HCEC 1CT (cell line): Measurements from ENCODE around the gene LRRC19.

Experiments used
- DNase-seq: peaks from one replicate; pipeline ENCODE4 v3.0.0-alpha.2; 2017

The LRRC19 gene, protein sequence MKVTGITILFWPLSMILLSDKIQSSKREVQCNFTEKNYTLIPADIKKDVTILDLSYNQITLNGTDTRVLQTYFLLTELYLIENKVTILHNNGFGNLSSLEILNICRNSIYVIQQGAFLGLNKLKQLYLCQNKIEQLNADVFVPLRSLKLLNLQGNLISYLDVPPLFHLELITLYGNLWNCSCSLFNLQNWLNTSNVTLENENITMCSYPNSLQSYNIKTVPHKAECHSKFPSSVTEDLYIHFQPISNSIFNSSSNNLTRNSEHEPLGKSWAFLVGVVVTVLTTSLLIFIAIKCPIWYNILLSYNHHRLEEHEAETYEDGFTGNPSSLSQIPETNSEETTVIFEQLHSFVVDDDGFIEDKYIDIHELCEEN

DNA sequence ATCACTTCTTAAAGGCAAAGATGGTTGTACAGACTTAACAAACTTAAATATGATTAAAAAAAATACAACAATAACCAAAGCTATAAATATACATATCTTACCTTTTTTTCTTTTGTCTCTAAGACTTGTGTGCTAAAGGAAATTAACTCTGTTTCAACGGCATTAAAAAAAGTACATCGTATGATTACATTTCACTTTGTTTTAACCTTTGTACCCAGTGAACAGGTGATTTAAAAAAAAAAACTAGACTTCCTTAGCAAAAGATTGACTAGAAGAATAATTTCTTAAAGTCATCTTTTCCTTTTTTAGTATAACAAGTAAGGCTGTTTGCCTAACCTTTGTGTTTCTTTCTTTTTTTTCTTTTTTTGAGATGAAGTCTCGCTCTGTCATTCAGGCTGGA, at the start of gene LRRC19:
LRRC19 (minus strand) TSS at position 182 of the 400 bp plus-strand sequence. CDS start 5,978 bp downstream, outside the sequence.
- DNase-seq = no peak

DNA sequence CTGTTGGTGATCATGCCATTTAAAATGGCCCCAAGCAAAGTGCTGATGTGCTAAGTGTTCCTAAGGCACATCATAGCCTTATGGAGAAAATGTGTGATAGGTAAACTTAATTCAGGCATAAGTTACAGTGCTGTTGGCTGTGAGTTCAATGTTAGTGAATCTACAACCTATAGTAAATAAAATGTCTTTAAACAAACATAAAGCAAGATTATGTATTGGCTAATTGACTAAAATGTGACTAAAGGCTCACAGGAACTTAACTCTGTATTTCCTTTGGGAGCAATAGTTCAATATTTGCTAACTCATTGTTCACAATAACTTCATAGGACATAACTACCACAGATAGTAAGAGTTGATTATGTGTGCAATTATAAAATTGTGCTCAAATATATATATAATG, 49.4 kb upstream of the LRRC19 start:
- DNase-seq = no peak

DNA sequence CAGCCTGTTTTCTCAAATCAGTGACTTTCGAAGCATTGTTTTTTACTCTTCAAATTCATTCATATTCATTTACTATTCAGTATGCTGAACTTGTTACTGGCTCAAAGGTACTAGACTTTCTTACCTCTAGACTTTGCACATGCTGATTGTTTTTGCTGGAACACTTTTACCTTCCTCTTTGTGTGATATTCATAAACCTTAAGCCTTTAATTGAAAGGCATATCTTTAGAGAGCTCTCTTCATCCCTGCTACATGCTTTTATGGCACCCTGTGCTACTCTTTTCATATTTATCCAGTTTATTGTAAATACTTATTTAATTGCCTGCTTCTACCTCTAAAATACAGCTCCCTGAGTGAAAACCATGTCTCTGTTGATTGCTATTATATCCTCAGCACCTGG, 48.7 kb upstream of the LRRC19 start:
- DNase-seq = no peak

DNA sequence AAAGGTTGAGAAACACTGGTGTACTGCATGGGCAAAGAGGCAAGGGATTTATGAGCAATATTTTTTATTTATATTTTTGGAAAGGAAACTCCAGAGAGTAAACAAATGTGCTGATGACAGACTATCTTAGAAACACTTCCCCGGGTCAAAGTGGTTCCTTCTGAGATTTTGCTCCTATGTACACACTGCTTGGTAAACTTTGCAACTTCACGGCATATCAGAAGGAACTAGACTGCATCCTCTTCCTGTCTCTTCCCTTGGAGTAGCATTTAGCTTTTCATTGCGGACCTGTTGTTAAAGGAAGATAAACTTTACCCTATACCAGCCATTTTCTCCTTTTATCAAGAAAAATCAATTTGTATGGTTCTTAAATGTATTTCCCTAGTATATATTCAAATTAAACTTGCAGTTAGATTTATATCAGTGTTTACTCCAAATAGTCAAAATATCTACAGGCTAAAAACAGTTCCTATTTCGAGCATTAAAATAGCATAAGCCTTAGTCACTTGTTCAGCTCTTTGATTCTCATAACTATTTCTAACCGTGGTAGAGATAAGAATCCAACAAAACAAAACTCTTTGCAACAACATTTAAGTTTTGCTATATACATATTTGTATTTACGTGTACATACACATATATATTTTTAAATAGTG, 48.0 kb upstream of the LRRC19 start:
- DNase-seq = no peak

DNA sequence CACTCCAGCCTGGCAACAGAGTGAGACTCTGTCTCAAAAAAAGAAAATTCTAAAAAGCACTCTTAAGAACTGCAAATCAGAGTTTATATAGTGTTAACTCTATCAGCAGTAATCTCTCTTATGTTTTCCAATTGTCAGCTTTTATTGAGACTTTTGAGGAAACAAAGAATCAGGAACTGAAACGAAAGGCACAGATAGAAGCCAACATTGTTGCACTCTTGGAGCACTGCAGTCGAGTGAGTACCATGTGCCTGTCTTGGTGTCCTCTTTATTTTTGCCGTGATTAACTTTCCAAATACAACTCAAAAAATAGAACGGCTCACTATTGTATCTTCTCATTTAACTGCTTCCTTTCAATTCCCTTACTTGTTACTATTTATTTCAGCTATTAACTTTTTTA, 41.7 kb upstream of the LRRC19 start:
- DNase-seq = no peak

DNA sequence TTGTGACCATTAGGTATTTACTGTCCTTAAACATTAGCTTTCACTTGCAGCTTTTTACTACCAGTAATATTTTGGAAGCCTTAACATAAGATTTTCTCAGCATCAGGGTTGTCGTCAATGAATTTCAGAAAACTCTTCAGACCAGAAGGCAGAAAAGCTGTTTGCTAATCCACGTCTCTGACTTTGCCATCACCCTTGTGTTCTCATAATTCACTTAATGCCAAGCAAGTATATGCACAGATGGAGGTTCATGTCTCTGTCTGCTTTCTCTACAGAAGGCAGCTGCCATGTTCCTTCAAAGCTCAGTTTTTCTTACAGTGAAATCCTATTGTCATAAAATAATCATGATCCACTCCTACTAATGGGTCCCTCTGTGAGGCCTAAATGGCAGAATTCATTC, 37.7 kb upstream of the LRRC19 start:
- DNase-seq = no peak

DNA sequence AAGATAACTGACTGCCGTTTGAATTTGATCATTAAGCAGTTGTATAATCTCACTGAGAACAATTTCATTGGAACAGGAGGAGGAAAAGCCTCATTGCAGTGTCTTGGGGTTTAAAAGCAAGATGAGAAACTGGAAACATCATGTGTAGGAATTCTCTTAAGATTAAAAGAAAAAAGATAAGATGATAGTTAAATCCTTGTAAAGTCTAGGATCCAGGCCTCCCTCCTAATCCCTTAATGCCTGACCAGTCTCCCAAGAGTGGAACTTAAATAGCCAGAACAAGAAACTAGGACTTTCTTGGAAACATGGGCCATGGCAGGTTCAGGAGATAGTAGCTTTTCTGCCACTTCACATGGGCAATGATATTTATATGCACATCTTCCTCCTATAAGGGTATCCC, 37.0 kb upstream of the LRRC19 start:
- DNase-seq = no peak

DNA sequence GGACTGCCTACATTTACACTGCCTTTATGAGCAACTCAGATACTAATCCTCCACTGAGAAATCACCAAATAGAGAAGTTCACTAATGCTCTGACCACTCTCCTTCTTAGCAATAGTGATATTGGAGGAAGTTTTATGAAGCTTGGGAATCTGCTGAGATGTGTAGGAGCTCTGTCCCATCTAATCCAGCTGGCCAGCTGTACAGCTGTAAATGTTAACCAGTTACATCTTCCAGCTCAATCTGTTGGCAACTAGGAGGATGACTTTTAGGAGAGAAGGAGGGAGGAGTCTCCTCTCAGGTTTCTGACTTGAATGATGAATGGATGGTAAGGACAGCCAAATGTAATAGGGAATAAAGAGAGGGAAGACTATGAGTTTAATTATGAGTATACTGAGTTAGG, 36.3 kb upstream of the LRRC19 start:
- DNase-seq = no peak

DNA sequence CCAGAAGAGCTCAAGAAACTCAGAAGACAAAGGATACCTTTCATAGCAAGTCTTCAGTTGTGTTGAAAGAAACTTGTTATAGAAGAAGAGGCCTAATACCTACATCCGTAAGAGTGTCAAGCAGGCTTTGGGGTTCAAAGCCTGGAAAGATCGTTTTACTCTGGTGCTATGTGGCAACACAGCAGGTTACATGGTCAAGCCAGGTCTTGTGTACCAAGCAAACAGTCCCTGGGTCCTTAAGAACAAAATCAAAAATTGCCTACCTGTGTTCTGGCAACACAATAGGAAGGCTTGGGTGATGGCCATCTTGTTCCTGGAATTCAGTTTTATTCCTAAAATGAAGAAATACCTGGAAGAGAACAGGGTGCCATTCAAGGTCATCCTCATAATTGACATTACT, 32.0 kb upstream of the LRRC19 start:
- no peak for DNase-seq

DNA sequence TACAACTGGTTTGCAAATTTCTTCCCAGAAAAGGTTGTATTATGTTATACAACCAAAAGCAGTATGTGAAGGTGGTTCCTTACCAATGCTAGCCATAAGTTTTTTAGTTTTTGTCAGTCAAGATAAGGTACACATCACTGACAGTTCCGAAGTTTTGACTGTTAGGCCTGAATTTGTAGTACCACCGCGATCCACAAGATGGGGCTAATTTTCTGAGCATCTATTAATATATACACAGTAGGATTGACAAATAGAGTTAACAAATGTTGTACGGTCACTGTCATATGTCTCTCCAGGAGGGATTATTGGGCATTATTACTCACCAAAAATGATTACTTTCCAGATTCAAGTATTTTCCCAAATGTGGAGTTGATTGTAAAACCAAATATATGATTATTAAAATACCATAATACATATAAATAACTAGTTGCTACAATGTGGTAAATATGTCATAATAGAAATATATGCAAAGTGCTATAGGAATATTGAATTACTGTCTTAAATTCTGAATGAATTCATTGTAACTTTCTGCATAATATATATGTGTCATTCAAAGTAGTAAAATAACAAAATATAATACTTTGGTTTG, 28.4 kb upstream of the LRRC19 start:
- peak; percentile 56 for DNase-seq

DNA sequence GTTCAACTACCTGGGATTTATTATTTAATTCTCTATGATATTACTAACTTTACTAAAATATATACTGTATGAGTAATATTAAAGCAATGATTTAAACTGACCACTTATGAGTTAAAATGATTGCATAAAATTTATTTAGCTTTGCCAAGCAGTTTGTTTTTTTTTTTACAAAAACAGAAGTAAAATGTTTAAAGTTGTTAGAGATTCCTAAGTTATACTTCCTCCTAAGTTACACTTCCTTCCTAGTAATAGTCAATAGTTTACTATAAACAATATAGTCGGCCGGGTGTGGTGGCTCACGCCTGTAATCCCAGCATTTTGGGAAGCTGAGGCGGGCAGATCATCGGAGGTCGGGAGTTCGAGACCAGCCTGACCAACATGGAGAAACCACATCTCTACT, 23.7 kb upstream of the LRRC19 start:
- DNase-seq = no peak

DNA sequence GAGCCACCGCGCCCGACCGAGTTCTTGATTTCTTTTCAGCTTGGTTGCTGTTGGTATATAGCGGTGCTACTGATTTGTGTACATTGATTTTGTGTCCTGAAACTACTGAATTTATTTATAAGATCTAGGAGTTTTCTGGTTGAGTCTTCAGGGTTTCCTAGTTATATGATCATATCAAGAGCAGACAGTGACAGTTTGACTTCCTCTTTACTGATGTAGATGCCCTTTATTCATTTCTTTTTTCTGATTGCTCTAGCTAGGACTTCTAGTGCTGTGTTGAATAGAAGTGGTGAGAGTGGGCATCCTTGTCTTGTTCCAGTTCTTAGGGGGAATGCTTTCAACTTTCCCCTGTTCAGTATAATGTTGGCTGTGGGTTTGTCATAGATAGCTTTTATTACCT, 17.4 kb upstream of the LRRC19 start:
- no peak for DNase-seq

DNA sequence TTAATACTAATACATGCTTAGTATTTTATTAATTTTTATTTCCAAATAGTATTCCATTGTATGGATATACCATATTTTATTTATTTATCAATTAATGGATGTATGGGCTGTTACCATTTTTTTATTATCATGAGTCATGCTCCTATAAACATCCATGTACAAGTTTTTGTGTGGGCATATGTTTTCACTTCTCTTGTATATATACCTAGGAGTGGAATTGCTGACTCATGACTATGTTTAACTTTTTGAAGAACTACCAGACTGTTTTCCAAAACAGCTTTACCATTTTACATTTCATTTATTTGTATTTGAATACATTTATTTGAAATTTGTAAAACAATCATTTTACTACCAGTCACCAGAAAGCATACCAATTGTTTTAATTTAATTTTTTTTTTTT, 14.1 kb upstream of the LRRC19 start:
- DNase-seq = peak; percentile 30

DNA sequence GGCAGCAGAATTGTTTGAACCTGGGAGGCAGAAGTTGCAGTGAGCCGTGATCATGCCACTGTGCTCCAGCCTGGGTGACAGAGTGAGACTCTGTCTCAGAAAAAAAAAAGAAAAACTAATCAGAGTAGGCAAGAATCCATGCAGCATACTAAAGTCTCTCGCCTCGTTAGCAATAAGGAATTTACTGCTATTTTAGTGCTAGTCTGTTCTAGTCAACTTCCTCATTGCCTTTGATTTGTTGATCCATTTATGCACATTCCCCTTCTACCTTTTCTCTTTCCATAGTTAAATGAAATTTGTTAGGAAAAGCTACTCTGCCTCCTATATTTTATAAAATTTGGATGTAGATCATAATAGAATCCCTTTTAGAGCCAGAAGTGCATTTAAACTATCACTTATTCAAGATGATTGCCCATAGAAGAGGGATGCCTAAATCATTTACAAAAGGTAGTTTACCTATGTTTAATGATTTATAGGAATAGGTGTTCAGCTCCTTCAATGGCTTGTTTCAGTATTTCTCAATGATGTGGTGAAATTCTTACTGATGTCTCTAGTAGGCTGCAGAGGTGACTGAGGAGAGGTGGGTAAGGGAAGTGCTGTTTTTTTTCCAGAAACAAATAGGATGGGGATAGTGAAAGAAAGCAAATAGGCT, 1.9 kb downstream of the LRRC19 start:
- no peak for DNase-seq

DNA sequence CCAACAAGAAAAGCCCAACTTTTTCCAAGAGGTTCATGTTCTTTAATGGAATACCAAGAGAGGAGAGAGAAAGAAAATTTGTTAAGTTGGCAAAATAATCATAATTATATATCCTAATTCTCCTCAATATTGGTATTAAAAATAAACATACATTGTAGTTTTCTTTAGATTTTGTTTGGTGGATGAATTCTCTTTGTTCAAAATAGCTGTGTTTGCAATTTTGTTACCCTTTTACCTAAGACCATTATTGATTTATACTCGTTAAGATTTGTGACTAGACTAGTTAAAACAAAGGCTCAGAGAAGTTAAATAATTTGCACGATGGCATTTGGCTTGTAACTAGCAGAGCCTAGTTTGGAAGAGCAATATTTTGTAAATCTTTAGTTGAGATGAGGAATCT, 9.7 kb downstream of the LRRC19 start:
- no peak for DNase-seq

DNA sequence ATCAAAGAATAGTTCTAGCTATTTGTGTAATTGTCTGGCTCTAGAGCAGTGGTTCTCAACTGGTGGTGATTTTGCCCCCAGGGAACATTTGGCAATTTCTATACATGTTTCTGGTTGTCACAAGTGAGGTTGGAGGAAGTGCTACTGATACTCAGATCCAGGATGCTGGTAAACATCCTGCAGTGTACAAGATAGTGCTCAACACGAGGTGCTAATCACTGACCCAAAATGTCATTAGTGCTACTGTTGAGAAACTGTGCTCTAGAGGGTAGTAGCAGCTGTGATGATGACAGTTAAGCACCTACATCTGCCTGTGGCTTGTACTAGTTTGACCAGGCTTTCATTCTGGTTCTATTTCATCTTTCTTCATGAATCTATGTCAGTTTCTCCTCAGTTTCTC, 22.1 kb downstream of the LRRC19 start:
- no peak for DNase-seq

DNA sequence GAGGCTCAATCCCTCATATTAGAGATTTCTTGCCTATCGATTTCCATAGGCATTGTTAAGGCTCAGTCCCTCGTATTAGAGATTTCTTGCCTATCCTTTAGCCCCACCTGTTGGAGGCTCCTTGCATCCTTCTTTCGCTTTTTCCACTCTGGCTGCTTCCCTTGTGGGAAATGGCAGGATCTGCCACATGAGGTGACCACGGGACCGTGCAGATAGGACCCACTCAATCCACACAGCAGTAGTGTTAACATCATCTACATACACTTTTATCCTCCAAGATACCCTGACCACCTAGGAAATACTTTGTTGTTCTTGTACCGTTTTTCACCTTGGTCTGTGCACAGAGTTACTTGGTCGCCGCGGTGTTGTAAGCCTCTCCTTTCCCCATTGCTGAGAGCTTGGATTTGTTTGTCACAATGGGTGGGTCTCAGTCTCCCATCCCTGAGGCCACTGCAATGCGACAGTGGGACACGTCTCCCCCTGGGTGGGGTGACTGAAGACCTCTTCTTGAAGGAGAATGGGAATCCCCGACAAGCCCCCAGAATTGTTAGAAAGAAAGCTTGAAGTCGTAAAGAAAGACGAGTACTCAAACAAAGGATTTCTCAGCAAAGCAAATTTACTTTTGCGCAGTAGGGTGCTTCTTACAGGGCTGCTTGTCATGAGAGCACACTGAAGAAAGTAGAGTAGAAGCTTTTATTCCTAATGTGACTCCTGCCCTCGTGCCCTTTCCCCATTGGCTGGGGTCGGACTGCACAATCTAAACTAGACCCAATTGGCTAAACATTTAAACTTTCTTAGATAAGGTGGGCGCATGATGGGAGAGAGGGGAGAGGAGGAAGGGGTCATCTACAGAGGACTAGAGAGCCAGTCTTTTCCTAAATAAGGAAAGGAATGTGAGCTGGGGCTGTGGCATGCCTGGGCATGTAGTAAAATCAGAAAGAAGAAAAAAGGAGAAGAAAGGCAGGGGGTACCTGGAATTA, 29.5 kb downstream of the LRRC19 start:
- DNase-seq = peak; percentile 36

DNA sequence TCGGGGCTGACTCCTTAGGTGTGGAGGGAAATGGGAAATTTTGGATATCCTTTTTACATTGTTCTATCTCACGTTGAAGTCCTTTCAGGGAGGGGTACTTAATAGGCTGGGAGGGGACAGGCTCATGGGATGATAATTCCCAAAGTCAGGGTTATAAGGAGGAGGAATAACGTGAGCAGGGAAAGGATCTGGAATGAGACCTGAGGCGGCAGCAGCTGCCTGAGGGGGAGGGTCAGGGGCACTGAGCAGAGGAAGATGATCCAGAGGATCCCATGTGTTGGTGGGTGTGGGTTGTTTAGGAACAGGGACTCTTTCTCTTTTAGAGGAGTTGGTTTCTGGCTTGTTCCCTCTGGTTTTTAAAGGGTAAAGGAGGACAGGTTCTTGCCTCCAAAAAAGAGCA, 30.5 kb downstream of the LRRC19 start:
- no peak for DNase-seq

DNA sequence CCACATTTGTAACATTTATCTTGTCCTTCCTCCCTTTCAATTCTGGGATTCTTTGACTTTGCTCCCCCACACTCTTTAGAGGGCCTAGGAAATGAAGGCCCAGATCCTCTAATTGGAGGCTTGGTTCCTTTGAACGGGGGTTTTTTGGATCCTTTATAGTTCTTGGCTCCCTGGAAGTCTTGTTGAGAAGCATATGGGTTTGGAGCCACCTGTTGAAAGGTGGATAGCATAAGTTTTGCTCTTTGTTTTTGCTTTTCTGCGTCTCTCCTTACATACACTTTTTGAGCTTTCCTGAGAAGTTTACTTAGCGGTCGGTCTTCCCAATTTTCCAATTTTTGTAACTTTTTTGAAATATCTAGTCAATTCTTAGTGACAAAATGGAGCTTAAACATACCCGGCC, 31.5 kb downstream of the LRRC19 start:
- DNase-seq = no peak

DNA sequence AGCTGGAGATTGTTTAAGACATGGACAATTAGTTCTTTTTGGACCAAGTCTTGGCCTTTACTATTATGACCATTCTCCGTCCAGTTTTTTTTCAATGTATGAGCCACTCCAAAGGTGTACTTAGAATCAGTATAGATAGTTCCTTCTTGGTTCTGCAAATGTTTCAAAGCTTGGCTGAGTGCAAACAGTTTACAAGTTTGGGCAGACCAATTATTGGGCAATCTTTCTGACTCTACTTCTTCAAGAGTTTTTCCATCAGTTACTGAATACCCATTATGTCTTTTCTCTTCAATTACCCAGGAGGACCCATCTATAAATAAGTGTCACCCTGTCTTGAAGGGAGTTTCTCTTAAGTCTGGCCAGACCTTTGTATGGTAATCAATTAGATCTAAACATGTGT, 33.8 kb downstream of the LRRC19 start:
- no peak for DNase-seq

DNA sequence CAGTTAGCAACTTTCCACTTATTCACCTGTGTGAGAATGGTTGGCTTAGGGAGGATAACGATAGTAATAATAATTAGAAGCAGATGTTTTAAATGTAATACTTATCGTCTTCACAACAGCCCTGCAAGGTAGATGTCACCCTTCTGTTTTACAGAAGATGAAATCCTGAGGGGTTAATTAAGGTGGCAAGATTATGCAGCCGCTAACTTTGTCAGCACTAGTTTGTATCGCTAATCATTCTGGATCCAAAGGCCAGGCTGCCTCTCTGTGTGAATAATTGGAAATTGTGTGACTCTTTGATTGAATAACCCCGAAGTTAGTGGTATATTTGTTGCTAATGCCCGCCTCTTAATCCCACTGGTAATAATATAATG, 48.6 kb downstream of the LRRC19 start:
- no peak for DNase-seq
